ENCODE results near the gene TMEM218.
A peak's percentile ranks its signal among the peaks of the same experiment; 100 is the strongest.

Gene TMEM218

DNA sequence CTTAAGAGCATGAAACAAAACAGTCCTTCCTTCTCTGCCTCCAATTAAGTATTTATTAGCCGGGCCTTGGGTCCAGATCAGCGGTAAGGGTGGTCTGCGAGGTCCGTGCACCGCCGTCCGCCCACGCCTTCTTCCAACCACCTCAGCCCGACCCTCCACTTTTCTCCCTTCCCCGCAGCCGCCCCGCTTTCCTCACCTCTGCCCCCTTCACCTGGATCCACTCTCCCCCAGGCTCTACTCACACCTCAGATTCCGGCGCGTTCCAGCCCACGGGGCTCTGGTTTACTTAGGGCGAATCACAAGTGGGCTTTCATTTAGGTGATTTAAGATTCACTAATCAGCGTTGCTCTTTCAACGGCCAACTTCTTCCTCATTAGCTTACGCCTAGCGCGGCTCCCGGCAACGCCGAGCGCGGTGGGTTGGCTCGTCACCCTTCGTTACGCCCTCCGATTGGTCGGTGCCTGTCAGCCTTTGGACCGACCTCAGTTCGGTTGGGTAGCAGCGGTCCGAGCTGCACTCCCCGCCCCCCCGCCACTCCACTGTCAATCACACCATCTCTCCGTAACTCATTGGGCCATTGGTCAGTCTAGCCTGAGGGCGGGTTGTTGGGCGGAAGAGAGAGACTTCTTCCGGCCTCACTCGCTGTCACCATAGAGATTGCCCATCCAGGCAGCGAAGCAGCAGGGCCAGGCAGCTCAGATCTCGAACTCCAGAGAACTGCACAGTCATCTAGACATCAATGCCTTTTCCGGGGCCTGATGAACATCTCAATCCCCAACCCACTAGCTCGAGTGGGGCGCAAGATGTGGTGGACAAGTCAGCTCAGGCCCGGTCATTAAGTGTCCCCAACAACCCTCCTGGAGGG, at the start of gene TMEM218:
Gene TMEM218, minus strand, starts transcription at position 284 of the 865 bp plus-strand sequence. CDS start 9,385 bp downstream, outside the sequence.
- peak; percentile 80 for DNase-seq (ENCODE audit: insufficient read length, low spot score)
- peak; percentile 99 for FAIRE-seq

DNA sequence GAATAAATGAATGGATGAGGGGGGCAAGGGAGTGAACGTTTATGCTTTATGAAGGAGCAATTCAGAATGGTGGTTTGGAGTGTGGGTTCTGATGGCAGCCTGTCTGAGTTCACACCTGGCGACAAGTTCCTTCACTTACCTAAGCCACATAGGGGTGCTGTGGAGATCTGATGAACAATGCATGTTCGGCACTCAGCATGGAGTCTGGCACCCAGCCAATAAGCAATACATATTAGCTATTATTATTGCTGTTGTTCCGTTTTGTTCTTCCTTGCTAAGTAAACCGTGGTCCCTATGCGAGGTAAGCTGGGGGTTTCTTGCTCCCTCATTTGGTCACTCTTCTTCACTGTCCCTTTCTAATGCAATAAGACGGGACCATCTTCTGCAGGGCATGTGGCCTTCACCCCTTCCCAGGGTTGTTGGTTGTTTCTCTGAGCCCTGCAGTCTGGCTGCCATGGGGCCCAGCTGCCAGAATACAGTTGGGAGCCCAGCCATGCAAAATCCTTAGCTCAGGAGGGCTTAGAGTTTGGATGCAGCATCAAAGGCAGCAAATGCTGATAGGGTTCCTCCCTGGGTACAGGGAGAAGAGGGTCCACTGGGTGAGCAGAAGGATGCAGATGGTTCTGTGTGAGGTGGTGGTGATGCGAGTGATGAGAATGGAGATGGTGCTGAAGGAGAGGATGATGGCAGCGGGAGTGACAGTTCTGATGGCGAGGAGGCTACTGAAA, 46.7 kb upstream of the TMEM218 start:
- FAIRE-seq (no peak), DNase-seq (ENCODE audit: insufficient read length, low spot score) (no peak)

DNA sequence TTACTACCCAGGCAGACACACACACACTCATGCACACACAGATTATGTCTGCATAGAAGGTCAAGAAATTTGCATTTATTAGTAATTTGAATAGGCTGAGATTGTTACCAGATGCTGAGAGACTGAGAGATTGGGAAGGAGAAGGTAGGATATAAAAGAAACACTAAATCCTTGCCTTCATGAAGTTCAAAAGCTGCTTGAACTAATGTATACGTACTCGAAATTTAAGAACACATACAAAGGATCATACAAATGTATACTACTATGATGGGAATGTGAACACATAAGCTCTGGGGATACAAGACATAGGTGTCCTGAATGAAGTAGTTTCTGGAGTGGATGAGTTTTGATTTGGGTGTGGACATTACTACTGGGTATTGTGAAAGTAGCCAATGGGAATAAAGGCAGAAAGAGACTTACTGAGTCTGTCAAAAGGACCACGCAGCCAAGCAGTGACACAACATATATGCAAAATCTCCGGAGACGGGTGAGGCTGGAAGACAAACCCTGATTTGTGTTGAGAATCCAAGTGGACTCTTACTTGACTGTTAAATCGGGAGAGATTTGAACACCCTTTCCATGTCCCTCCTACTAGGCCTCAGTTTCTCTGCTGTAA, 45.8 kb upstream of the TMEM218 start:
- FAIRE-seq = no peak
- DNase-seq (ENCODE audit: insufficient read length, low spot score) = no peak

DNA sequence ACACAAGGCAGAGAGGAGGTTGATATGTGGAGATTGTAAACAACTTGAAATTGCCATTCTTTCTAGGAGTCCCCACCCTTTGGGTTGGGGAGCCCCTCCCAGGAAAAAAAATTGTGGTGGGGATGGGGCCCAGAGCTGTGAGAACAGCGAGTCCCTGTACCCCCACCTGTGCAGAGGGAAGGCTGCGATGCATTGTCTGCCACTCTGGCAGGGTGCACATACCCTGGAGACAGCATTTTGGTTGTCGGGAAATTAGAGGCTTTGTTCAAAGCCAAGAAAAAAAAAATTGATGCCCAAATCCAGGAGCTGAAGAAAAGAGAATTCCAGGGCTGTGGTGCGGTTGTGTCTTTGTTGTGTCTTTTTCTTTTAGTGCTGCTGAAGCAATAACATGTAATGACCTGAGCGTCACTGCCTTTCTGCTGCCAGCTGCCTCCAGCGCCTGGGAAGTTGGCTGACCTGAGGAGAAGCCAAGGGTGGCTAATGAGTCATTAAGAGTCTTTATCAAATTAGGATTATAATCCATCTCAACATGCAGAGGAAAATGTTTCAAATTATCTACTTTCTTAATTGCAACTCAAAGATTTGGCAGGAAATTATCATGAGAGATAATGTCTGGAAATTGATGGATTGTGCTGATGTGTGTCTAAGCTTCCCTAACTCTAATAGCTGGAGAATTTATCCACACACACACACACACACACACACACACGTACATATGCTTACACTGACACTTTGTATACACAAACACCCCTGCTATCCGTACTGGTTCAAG, 45.1 kb upstream of the TMEM218 start:
- FAIRE-seq (no peak), DNase-seq (ENCODE audit: insufficient read length, low spot score) (no peak)

DNA sequence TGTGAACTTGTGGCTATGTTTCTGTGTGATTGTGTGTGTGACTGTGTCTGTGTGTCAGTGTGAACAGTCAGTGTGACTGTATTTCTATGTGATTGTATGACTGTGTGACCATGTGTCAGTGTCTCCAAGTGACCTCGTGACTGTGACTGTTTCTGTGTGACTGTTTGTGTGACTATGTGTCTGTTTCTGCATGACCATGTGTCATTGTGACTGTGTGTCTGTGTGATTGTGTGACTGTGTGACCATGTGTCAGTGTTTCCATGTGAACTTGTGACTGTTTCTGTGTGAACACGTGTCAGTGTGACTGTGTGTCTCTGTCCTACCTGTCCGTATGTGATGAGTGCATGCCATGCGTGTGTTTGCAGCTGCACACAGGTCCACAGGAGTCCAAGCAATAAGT, 44.3 kb upstream of the TMEM218 start:
- DNase-seq (ENCODE audit: insufficient read length, low spot score) (no peak), FAIRE-seq (no peak)

DNA sequence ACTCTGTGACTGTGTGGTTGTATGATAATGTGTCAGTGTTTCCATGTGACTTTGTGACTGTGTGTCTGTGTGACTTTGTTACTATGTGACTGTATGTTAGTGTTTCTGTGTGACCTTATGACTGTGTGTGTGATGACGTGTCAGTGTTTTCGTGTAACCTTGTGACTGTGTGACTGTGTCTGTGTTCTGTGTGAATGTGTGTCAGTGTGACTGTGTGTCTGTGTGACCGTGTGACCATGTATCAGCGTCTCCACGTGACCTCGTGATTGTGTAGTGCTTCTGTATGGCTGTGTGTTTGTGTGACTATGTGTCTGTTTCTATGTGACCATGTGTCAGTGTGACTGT, 43.6 kb upstream of the TMEM218 start:
- no peak for FAIRE-seq

DNA sequence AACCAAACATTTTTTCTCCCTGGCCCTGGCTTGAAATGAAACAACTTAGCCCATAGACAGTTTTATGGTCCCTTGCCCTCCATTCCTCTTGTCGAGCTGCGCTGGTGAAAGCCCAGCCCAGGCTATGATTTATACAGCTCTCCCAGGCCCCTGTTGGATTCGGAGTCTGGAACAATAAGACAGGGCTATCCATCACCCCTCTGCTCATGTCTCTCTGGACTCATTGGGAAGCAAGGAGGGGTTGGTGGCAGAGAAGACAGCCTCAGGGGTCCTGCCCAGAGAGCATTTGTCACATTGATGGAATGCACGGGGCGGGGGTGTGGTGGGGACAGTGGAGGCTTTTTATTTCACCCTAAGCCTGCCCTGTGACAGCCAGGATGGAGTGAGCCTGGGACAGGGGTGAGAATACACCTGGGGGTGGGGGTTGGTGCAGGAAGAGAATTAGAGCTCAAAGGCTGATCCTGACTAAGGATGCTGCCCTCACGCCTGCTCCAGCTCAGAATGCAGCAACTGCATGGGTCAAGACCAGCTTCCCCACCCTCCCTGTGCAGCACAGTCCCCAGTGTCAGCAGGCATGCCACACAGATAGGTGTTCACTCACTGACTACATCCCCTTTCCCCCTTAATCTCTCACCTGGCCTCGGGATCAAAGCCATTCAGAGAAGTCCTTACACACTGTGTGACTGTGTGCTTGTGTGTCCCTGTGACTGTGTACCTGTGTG, 43.1 kb upstream of the TMEM218 start:
- no peak for FAIRE-seq

More for the DNA sequence above, 43.6 kb upstream of the TMEM218 start:
- DNase-seq (ENCODE audit: insufficient read length, low spot score) = no peak

DNA sequence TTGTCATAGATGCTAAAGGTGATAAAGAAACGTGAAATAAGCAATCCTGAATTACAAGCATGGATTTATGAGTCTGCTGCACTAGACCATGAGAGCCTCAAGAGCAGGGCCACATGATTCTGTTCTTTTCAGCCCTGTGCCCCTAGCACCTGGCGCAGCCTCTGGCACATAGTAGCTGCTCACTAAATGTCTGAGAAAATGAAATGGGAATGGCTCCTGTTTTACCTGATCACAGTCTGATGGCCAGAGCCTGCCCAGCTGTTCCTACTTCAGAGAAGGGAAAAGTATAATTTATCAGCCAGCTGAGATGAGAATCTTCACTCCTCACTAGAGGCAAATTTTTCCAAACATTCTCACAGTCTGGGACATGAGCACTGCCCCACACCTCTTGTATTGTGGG, 42.4 kb upstream of the TMEM218 start:
- FAIRE-seq = no peak
- no peak for DNase-seq (ENCODE audit: insufficient read length, low spot score)

More for the DNA sequence above, 43.1 kb upstream of the TMEM218 start:
- DNase-seq (ENCODE audit: insufficient read length, low spot score) = no peak

DNA sequence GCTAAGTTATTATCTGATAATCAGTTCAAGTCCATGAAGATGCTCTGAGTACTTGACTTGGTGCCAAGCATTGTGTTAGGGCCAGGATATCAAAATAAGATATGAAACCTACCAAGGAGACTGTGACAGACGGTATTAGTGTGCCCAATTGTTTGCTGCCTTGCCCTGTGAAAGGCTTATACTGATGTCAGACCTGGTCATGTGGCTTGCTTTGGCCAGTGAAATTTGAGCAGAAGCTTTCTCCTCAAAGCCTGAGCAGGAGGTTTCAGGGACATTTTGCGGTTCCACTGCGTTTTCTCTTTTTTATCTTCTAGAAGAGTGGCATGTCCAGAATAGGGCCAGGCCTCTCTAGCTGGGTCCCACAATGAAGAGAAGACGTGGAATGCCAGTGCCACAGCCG, 37.3 kb upstream of the TMEM218 start:
- no peak for DNase-seq (ENCODE audit: insufficient read length, low spot score)
- no peak for FAIRE-seq

DNA sequence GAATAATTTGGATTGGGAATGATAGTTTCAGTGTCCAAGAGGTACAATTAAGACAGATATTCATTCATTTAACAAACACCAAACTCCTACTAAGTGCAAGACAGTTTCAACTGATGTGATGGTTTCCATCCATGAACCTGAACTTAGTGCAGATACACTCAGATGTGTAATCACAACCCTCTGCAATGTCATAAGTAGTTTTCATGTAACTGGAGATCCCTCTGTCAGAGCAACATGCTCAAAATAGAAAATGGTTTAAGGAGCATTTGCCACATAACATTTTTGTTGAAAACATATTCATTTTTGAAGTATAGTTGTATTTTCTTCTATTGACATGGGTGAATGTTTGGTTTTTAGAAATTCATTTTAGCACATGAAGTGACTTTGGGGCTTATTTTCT, 36.6 kb upstream of the TMEM218 start:
- no peak for DNase-seq (ENCODE audit: insufficient read length, low spot score)
- FAIRE-seq = no peak

DNA sequence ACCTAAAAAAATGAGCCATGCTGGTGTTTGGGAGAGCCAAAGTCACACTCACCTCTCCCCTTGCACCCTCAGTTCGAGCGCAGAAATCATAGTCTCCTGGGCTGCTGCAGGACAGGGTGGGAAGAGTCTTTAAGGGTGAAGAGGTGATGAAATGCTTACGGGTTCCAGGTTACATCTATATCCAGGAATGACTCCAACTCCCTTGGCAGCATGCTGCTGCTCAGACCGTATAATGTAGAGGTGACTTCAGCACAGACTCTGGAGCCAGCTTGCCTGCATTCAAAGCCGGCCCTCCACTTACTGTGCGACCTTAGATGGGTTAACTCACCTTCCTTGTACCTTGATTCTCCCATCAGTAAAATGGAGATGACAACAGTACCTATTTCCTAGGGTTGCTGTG, 35.9 kb upstream of the TMEM218 start:
- no peak for DNase-seq (ENCODE audit: insufficient read length, low spot score)

DNA sequence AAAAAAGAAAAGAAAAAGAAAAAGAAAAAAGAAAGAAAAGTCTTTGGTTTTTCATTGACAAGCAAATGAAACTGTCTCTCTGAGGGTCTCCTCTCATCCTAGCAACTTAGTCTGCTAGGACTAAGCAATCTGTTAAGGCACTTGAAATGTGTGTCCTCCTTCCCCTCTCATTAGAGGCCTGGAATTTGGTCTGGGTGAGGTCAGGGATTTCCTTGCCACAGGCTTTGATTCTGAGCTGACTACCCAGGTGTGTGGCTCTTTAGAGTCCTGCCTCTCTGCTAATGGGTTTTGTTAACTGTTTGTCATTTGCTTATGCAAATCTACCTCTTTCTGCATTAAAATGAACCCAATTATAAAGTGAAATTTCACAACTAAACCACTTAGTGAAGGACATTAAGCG, 34.8 kb upstream of the TMEM218 start:
- DNase-seq (ENCODE audit: insufficient read length, low spot score) (no peak), FAIRE-seq (no peak)

More for the DNA sequence above, 35.9 kb upstream of the TMEM218 start:
- no peak for FAIRE-seq

DNA sequence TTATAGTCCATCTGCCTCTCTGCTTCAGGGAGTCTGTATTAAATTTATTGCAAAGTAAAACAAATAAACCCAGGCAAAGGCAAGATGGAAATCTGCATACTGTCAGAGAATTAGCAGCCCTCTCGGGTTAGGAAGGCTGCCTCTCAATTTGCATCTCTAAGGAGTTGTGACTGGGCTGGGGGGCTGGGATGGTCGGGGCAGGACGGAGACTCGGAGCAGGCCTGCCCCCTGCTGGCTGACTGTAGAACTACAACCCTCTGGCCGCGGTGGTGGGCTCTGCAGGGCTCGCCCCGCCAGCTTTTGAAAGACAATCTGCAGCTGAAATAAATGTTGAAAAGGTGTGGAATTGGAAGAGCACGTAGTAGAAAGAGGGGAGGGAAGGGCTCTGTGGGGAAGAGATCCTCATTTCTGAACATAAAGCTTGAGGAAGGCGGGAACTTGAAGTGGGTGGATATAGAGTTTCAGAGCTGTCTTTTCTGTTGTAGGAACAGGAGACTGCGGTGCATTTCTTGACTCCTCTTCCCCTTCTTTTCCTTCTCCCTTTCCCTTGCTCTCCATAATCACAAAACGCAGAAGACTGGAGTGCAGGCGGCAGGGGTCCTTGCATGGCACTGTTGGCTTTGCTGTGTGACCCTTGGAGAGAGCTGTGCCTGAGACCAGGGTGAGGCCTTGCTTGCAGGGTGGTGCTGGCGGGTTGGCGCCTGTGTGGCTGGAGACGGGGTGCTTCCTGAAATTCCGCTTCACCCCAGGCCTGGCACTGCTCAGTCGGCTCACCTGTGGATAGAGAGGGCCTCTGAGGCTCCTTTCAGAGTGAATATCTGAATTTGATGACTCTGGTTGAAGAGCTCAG, 30.5 kb upstream of the TMEM218 start:
- peak; percentile 88 for FAIRE-seq
- DNase-seq (ENCODE audit: insufficient read length, low spot score) = peak; percentile 41

DNA sequence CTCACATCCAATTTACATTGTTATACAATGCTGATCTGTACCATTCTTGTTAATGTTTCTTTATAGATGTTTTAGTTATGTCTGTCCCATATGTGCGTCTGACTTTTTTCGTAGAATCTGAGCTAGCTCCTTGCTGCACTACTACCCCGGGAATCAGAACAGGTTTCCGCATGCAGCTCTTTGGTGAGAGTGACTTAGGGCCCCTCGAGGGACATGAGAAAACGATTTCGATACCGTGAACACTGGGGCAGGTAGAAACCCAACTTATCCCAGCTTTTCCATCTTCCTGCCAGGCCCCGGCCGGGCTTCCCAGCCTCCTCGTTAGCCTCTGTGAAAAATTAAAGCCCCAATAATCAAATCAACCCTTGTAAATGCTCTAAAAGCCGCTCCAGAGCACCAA, 29.8 kb upstream of the TMEM218 start:
- DNase-seq (ENCODE audit: insufficient read length, low spot score) (no peak), FAIRE-seq (no peak)

DNA sequence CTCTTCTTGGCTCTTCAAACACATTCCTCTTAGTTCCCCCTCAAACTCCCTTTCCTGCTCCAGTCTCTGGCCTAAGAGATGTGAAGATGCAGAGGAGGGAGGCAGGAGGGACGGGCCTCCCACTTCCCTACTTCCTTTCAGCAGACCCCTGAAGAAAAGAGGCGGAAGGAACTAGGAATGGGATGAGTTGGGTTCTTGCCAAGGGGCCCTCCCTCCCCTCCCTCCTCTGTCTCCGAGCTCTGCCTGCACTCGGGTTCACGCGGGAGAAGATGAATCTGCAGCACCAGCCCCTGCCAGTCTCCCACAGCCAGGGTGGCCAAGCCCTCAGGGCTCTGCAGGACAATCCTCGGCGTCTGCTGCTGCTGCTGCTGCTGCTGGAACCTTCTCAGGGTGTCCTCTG, 28.8 kb upstream of the TMEM218 start:
- no peak for DNase-seq (ENCODE audit: insufficient read length, low spot score)
- no peak for FAIRE-seq

DNA sequence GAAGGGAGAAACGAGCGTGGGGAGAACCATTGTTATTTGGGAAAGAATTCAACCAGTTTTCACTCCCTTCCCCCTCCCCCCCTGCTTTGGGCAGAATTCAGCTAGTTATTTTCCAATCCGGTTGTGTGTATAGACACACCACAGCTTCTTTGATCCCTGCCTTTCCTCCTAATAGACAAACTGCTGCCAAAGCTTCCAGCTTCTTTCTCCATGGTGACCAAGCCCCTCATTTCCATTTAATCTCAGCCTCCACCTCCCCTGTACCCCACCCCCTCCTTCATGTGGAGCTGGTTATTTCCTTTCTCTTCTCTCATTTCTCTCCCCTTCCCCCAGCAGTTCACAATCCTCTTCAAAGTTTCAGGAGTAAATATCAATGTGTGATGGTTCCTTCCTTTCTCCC, 28.4 kb upstream of the TMEM218 start:
- DNase-seq (ENCODE audit: insufficient read length, low spot score) = no peak
- no peak for FAIRE-seq

DNA sequence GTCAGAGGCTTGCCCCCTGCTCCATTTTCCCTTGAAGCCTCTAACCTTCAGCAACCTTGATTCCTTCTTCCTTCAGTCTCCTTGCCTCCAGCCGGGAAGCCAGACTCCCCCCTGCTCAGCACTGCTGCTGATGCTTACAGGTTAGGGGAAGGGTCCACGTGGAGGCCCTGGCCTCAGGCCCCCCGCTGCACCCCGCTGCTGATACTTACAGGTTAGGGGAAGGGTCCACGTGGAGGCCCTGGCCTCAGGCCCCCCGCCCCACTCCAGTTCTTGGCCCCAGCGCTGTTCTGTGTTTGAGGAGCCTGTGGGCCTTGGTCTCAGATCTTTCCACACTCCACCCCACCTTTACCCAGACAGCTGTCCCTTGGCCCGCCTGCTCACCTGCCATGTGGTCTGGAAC, 27.5 kb upstream of the TMEM218 start:
- DNase-seq (ENCODE audit: insufficient read length, low spot score) (no peak), FAIRE-seq (no peak)

DNA sequence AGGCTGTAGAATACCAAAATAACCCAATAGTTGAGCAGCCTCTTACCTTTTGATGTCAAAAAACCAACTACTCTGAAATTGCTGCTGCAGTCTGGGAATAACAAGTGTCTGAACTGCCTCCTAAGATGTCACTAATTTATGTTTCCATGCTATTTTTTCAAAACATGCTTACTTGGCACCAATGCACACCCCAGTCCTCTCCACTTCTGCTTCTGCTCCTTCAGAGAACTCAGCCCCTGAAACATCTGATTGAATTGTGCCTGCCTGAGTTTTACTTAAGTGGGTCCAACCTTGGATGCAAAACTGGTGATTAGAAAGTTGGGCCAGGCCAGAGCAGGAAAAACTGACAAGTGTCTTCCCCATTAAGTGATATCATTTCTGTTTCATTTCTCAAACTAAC, 24.6 kb upstream of the TMEM218 start:
- no peak for DNase-seq (ENCODE audit: insufficient read length, low spot score)
- no peak for FAIRE-seq

DNA sequence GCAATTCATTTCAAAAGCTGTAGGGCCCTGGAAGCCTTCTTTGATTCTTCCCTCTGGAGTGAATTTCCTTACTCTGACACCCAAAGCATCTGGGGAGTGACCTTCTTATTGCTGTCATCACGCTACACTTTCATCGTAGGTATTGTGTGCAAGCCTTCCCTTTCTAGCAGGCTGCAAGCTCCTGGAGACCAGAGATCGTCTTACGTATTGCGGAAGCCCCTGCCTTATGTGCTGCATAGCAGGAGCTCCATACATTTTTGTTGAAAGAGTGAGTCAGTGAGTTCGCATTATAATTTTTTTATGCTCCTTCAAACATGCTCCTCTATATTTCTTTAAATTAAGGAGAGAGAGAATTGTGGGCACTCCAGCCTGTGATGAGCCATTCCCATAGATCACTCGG, 21.2 kb upstream of the TMEM218 start:
- DNase-seq (ENCODE audit: insufficient read length, low spot score) (no peak), FAIRE-seq (no peak)
